Left lung (tissue), 10 donors: ENCODE results near the gene NAA50. TPM values are rescaled to one million over a fixed set of nuclear protein-coding genes. Genes with fewer than 3 reads are reported as not detected.

Experiments used
- ATAC-seq: fragments of 200-7000 bp; cut with Tn5 transposase; one replicate; pipeline ENCODE4 v1.9.1; 2020; ENCODE audit warnings: moderate library complexity
- DNase-seq, 4 donors: peaks; one replicate each; pipeline ENCODE4 v3.0.0-alpha.2; 2013 to 2020
- H3K27ac ChIP-seq, 2 donors: fragments of 200-600 bp; sonication (generic) in 1 of 2; one replicate each; pipeline versions ENCODE4 v1.5.0 to v1.8.0; 2020 to 2021
- H3K27me3 ChIP-seq, 2 donors: fragments of 200-600 bp; sonication (generic) in 1 of 2; one replicate each; pipeline versions ENCODE4 v1.5.0 to v1.8.0; 2020 to 2021
- H3K36me3 ChIP-seq, 2 donors: fragments of 200-600 bp; sonication (generic) in 1 of 2; one replicate each; pipeline versions ENCODE4 v1.5.0 to v1.8.0; 2020 to 2021
- H3K4me1 ChIP-seq, 2 donors: fragments of 200-600 bp; one replicate each; pipeline ENCODE4 v1.8.0; 2021
- H3K4me3 ChIP-seq, 2 donors: fragments of 200-600 bp; sonication (generic) in 1 of 2; one replicate each; pipeline versions ENCODE4 v1.5.0 to v1.8.0; 2020 to 2021; ENCODE audit warnings: mild to moderate bottlenecking in 1 of 2
- H3K9me3 ChIP-seq, 2 donors: fragments of 200-600 bp; sonication (generic) in 1 of 2; one replicate each; pipeline versions ENCODE4 v1.5.0 to v1.8.0; 2020 to 2021
- CTCF ChIP-seq, 2 donors: fragments of 200-600 bp; sonication (generic) in 1 of 2; IDR thresholded peaks; one replicate each; pipeline versions ENCODE4 v1.5.0 to v1.8.0; 2021; ENCODE audit warnings: antibody characterized with exemption in 2 of 2
- intact Hi-C, 2 donors: fragments of 100-400 bp; cut with DNase I; formaldehyde crosslinking; loops; one replicate each; pipeline versions ENCODE4 v1.11.2 to v1.14.2; 2022
- polyA plus RNA-seq, 6 donors: library from polyadenylated mRNA; unstranded; fragments of 120-200 nt; gene quantifications; one replicate each; pipeline ENCODE4 v1.2.1, GENCODE V29; 2013; ENCODE audit not compliant: insufficient read length in 6 of 6
- total RNA-seq, 2 donors: library from RNA; stranded (reverse); fragmentation: NEBNext Ultra II Directional; extraction: Animal tissue kit (Norgen Biotek cat#: 25700); gene quantifications; one replicate each; pipeline ENCODE4 v1.2.1, GENCODE V29; 2021
- donor health status: DM: no; HTN: yes; CAD: no.
- donor health status: DM: no; HTN: no; CAD: no.

NAA50 gene
- total and polyA plus RNA-seq, 8 donors = 96.9 to 132 (median 114) TPM

DNA sequence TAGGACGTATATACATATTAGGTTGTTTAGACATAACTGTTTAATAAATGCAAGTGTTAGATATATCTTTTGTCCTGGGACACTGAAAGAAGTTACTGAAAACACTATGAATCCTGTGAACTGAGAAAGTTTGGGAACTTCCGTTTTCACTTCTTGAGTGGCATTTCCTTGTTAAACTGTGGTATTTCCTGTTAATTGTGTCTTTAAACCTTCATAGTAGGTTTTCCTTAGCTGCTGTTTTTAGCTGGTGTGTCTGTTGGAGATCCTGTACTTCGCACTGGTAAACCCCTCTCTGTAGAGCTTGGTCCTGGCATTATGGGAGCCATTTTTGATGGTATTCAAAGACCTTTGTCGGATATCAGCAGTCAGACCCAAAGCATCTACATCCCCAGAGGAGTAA, 37.9 kb upstream of the NAA50 start:
- Histone ChIP-seq H3K36me3 (peaks cover 0 to 56% of the 10 kb centered on the region in 2 donors), H3K27me3 (no peaks in the 10 kb centered on the region), H3K4me3 (no peak overlapping the region), H3K27ac (peak overlapping the region; percentile 49 to 62), H3K4me1 (peaks cover 0 to 20% of the 10 kb centered on the region in 2 donors), H3K9me3 (no peaks in the 10 kb centered on the region)
- no peak for DNase-seq
- TF ChIP-seq CTCF (IDR thresholded peaks at IDR 0.05) = no peak
- intact Hi-C loops = no loop called here
- ATAC-seq = no peak

GRCh38 chr3:113783463-113783862, 37.4 kb upstream of the NAA50 start:
- intact Hi-C loops = no loop called here
- Histone ChIP-seq H3K27ac (peak overlapping the region; percentile 49 to 62), H3K9me3 (no peaks in the 10 kb centered on the region), H3K36me3 (peaks cover 0 to 51% of the 10 kb centered on the region in 2 donors), H3K4me3 (no peak overlapping the region), H3K4me1 (peaks cover 0 to 18% of the 10 kb centered on the region in 2 donors), H3K27me3 (no peaks in the 10 kb centered on the region)
- TF ChIP-seq CTCF (IDR thresholded peaks at IDR 0.05) = no peak
- DNase-seq (no peak), ATAC-seq (peak; percentile 52)

- TF ChIP-seq CTCF (IDR thresholded peaks at IDR 0.05) = no peak
- Histone ChIP-seq H3K9me3 (no peaks in the 10 kb centered on the region), H3K27ac (no peak overlapping the region), H3K27me3 (no peaks in the 10 kb centered on the region), H3K4me1 (peaks cover 0 to 4% of the 10 kb centered on the region in 2 donors), H3K36me3 (peaks cover 0 to 14% of the 10 kb centered on the region in 2 donors), H3K4me3 (no peak overlapping the region)
- DNase-seq (no peak), ATAC-seq (no peak)
- intact Hi-C loops = no loop called here
These were observed 30.5 kb upstream of the NAA50 start for GRCh38 chr3:113776564-113776963.

DNA sequence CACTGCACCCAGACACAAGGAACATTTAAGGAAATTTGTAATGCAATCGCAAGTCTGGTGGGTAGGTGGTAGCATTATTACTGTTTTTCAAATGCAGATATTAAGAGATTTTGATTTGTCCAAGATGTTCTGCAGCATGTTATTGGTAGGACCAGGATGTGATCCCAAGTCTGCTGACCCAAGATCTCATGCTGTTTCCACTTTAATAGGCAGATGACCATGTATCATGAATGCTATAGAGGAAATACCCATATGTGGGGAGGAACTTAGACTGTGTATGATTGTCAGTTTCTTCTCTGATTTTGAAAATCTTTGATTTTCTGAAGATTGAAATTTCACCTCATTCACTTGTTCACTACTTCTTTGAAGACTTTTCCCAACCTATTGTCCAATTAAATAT, 29.5 kb upstream of the NAA50 start:
- no peak overlapping the region for H3K27ac ChIP-seq
- no peak overlapping the region for H3K4me3 ChIP-seq
- peaks cover 0 to 4% of the 10 kb centered on the region in 2 donors for H3K4me1 ChIP-seq
- H3K27me3 ChIP-seq = no peaks in the 10 kb centered on the region
- no peaks in the 10 kb centered on the region for H3K9me3 ChIP-seq
- DNase-seq = no peak
- peaks cover 0 to 3% of the 10 kb centered on the region in 2 donors for H3K36me3 ChIP-seq
- intact Hi-C loops = no loop called here
- TF ChIP-seq CTCF (IDR thresholded peaks at IDR 0.05) = no peak
- ATAC-seq = no peak

- DNase-seq (no peak), ATAC-seq (peak; percentile 45)
- H3K9me3 ChIP-seq = no peaks in the 10 kb centered on the region
- no peak overlapping the region for H3K4me3 ChIP-seq
- intact Hi-C loops = no loop called here
- no peaks in the 10 kb centered on the region for H3K27me3 ChIP-seq
- H3K27ac ChIP-seq = peak overlapping the region in 1 of 2 donors; percentile 36
- H3K4me1 ChIP-seq = peaks cover 4 to 7% of the 10 kb centered on the region in 2 donors
- no peak for TF ChIP-seq CTCF (IDR thresholded peaks at IDR 0.05)
- H3K36me3 ChIP-seq = no peaks in the 10 kb centered on the region
These were observed 27.3 kb upstream of the NAA50 start for GRCh38 chr3:113773381-113773780.
